Activated naive CD4-positive, alpha-beta T cell (primary cell): ENCODE measurements around the gene ZDHHC16.
"Not testable (repeated sequence)": the region's sequence is repeated elsewhere in the genome, so short reads cannot be mapped to it uniquely, and the experiment has no call there.

Source experiments
- DNase-seq, 4 experiments: peaks; one replicate each; lab custom pipeline; 2025; lab: John Stamatoyannopoulos, UW

ZDHHC16 gene

DNA sequence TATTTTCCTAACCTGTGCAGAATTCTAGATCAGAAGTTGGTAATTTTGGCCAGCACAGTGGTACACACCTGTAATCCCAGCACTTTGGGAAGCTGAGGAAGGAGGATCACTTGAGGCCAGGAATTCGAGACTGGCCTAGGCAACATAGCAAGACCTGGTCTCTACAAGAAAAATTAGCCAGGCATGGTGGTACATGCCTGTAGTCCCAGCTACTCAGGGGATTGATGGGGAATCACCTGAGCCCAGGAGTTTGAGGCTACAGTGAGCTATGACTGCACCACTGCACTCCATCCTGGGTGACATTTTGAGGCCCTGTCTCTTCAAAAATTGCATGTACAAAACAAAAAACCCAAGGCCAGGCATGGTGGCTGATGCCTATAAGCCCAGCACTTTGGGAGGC lies 11.4 kb upstream of the ZDHHC16 start:
- no peak for DNase-seq

DNA sequence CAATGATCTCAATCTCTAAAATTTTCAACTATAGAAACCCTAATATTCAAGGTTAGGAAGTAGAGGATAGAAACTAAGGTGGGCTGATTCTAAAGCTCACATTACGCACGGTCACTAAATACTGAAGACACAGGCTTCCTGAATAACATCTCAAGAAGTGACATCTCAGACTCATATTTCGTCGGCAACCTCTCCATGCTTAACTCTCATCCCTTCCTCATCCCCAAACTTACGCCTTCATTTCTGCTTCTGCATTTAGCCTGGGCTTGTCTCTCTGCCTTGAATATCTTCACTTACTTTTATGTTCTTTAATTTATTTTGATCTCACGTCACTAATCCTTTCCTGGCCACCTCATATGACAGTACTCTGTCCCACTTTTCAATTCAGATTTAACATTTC lies 10.8 kb upstream of the ZDHHC16 start:
- DNase-seq, result no peak

DNA sequence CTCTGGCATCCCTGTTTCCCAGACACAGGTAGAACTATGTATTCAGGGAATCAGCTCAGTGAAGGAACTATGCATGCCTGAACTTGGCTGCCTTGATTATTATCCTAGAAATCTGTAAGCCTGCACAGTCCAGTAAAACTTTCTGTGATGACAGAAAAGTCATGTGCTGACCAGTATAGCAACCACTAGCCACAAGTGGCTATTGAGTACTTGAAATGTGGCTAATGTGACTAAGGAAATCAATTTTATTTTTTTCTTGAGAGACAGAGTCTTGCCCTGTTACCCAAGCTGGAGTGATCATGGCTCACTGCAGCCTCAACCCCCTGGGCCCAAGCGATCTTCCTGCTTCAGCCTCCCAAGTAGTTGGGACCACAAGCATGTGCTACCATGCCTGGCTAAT lies 3.7 kb upstream of the ZDHHC16 start:
- DNase-seq, result no peak

DNA sequence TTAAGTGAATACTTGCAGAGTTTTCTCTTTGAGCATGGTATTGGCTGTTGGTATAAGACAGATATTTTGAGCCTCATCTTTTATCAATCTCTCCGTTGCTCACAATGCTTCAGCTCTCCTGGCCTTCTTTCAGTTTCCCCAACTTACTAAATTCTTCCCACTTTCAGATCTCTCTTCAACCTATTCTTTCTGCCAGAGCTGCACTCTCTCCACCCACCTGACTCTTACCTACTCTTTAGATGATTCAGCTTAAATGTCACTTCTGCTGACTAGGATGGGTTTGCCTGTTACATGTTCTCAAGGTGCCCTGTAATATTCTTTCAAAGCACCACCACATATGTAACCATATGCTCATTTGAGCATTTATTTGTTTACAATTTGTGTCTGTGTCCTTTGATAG lies 1.8 kb upstream of the ZDHHC16 start:
- DNase-seq, result no peak

DNA sequence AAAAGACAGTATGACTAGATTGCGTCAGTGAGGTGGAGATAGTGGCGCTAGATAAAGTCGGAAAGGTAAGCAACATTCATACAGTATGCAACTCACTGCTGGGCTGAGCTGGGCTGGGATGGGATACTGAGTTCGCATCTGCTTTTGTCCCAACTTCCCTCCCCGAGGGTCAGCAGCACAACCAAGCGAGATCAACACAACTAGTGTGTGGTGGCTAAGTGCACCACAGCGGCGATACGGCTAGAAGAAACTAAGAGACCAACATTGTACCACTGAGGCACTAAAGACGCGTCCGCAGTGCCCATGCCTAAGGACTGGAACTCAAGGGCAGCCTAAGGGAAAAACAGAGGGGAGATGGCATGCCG lies 636 bp upstream of the ZDHHC16 start:
- no peak for DNase-seq

DNA sequence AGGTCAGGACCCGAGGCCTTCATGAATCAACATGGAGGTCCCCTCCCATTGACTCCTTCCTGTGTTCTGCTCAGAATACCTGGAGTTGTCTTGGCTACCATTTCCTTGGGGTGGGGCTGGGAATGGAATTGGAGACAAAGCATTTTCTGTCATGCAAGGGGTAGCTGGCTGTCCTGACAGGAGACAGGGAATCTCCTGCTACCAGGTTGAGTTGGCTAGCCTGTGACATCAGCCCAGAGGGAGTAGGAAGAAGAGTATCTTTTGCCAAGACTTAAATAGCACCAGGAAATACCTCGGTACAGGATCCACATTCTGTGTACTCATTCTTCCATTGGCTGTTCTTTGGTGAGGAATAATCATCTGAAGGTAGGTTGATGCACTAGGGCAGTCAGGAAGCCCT lies 4.9 kb downstream of the ZDHHC16 start:
- DNase-seq, result no peak

DNA sequence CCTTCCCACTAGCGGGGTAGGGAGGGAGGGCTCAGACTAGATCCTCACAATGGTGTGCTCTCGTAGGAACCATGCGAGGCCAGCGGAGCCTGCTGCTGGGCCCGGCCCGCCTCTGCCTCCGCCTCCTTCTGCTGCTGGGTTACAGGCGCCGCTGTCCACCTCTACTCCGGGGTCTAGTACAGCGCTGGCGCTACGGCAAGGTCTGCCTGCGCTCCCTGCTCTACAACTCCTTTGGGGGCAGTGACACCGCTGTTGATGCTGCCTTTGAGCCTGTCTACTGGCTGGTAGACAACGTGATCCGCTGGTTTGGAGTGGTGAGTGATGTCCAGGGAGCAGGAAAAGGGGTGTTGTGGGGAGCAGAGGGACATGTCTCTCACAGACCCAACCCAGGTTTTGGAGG lies 5.6 kb downstream of the ZDHHC16 start:
- DNase-seq, result no peak

DNA sequence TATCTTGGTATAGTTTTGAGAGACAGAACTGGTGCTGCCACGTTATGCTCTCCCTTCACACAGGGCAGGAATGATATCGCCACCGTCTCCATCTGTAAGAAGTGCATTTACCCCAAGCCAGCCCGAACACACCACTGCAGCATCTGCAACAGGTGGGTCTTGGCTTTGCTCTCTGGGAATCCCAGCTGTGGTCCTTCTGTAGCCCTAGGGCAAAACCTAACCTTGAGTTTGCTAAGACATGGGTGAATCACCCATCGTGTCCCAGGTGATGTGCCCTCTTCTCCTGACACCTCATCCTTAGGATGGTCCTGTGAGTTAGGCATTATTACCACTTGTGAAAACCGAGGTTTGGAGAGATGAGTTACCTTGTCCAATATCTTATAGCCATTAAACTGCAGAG lies 6.4 kb downstream of the ZDHHC16 start:
- no peak for DNase-seq

DNA sequence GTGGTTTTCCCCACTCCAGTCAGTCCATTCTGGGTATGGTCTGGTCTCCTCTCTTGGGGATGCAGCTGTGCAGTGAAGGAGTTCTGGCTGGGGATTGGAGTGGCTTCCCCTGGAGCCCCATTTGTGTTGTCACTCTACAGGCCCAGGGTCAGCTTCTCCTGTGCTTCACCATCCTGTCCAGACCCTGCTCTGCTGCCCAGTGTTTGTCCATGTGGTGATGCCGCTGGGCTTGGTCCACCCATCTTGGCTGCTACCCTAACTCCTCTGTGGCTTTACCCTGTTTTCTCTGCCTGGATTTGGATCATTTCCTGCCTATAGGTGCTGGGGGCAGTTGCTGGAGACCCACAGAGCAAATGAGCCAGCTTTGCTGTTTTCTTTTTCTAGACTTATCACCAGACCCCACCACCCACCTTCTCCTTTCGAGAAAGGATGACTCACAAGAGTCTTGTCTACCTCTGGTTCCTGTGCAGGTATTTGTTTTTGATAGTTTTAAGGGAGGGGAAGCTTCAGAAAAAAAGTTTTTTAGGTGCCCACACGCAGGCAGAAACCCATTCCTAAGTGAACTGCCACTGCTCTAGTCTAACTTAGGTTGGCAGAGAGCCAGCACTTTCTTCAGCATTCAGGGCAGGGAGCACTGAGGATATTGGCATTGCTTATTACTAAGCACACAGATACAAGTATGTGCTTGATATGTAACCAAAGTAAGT lies 8.5 kb downstream of the ZDHHC16 start:
- DNase-seq, result peak in 1 of 4 experiments; percentile 25

DNA sequence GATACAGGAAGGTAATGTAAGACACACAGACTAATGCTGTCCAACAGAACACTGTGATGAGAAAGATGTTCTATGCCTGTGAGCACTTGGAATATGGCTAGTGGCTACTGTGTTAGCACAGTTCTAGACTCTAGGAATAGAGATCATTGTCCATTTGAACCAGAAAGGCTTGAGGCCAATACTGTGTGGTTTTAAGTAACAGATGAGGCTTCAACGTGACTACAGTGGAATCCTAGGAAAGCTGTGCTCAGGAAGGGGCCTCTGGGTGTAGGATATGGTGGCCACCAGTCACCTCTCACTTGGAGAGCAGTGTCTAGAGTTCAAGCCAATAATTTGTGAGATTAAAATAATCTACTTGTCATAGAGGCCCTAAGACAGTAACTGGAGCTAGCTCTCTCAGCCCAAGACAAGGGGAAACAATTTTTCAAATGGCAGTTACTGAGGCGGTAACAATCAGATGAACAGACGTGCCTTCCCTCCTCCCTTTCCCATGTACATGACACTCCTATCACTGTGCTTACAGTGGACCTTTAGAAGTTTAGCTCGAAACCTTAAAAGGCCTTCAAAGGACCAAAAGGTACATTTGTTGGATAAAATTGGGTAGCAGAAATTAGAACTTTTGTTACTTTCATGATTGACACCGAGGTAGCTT lies 10.2 kb downstream of the ZDHHC16 start:
- DNase-seq, result no peak

DNA sequence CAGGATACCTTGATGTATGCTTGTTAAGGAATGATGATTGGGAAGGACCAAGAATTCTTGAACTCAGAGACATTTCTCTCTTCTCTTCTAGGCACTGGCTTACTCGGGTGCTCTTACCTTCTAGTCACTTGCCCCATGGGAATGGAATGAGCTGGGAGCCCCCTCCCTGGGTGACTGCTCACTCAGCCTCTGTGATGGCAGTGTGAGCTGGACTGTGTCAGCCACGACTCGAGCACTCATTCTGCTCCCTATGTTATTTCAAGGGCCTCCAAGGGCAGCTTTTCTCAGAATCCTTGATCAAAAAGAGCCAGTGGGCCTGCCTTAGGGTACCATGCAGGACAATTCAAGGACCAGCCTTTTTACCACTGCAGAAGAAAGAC lies 10.7 kb downstream of the ZDHHC16 start:
- DNase-seq, result no peak

DNA sequence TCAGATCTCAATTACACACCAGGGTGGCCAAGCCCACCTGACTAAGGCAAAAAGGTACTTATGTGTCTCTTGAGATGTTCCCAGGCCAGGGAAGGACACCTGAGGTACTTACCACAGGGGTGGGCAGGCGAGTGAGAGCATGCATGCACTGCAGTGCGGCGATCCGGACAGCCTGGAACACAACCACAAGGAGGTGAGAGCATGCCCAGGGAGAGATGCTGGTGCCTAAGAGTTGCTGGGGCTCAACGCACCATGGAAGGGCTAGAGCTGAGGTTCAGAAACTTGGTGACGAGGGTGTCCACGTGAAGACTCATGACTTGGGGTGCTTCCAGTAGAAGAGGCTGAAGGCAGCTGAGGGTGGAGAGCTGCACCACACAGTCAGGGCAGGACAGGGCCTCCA lies 13.1 kb downstream of the ZDHHC16 start:
- DNase-seq, result no peak

DNA sequence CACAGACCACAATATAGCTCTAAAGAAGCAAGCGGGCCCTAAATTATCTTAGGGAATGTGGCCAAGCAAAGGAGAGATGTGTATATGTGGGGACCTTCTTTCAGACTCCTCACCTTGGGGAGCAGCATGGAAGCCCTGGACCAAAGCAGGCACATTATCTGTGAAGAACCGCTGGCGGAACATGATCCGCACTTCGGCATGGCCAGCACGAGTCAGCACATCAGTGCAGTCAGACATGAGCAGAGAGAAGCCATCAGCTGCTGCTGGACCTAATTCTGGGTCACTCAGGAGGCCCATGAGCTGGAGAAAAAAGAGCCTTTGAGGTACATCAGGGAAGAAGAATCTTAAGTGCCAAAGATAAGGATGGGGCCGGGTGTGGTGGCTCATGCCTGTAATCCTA lies 14.0 kb downstream of the ZDHHC16 start:
- DNase-seq, result no peak

DNA sequence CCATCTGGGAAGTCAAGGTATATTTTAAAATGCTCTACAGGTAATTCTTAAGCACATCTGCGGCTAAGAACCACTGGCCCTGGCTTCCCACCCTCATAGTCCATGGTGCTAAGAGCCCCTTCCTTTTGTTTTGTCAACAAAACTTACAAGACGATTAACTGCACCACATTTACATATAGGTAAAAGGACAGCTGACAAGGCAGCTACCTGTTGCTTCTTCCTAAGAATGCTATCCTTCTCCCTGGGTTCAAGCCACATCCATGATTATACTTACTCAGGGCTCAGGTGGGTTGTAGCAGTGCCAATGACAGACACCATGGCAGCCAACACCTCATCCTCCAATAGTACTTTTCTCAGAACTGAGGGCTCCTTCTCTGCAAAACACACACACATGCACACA lies 16.3 kb downstream of the ZDHHC16 start:
- no peak for DNase-seq

DNA sequence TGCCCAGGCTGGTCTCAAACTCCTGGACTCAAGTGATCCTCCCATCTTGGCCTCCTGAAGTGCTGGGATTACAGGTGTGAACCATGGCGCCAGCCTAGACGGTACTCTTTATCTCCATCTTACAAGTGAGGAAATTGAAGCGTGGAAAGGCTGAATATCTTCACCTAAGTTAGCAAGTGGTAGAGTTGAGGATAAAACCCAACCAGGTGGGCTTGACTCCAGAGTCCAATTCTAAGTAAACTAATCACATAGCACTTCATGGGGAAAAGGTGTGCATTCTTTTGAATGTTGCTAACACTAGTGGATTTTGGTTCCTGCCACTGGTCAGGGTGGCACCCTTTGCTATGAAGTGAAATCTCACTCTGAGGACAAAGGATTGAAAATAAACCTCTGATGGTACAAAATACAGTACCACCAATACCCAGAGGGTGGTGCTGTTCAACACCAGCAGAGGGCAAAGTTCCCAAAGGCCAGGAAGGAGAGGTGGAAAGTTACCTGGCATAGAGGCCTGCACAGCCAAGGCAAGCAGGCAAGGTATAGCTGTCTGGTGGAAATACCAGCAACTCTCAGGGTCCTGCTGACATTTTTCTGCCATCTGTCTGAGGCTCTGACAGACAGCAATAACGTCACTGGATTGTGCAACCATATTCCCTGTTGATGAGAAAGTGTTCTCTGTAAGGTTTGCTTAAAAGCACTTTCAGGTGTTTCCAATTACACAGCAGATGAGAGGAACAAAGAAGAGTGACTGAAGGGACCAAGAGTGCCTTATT lies 17.6 kb downstream of the ZDHHC16 start:
- DNase-seq, result no peak

DNA sequence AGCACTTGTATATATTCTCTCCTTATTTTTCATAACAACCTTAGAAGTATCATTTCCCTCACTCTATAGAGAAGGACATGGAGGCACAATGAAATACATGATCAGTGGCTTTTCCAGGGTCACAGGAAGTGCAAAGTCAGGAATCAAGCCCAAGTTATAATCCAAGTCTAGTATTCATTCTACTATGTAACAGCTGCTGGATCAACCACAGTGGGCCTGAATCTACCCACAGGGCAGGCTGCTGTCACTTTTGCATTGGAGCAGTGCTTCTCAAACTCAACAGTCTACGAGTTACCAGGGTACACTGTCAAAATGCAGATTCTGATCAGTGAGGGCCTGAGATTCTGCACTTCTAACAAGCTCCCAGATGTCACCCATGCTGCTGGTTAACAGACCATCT lies 18.3 kb downstream of the ZDHHC16 start:
- no peak for DNase-seq

DNA sequence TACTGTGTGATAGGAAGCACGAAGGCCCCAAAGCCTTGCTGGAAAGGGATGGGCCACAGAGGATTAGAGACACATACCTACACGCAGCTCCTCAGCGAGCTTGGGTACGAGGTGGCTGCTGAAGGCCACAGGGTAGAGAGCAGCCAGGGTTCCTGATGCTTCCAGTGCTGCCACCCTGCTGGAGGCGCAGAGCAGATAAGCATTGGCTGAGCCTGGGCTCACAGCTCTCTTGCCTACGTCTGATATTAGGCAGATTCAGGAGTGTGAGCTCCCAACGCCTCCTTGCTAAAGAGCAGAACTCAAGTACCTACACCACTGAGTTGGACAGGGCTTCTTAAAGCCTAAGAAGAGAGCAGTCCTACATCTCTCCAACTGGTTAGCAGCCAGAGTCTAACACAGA lies 20.0 kb downstream of the ZDHHC16 start:
- DNase-seq, result no peak

DNA sequence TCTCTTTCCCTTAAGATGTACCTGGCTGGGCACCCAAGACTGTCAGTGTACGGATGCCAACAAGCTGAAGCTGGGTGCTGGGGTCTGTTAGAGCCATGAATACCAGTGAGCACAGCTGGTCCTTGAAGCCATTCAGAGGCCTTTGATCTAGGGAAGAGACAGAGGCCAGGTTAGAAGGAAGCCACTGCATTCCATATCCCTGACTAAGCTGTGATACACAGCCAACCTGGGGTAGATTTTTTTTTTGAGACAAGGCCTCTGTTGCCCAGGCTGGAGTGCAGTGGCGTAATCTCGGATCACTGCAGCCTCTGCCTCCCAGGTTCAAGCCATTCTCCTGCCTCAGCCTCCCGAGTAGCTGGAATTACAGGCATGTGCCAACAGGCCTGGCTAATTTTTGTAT lies 20.8 kb downstream of the ZDHHC16 start:
- DNase-seq, result no peak

DNA sequence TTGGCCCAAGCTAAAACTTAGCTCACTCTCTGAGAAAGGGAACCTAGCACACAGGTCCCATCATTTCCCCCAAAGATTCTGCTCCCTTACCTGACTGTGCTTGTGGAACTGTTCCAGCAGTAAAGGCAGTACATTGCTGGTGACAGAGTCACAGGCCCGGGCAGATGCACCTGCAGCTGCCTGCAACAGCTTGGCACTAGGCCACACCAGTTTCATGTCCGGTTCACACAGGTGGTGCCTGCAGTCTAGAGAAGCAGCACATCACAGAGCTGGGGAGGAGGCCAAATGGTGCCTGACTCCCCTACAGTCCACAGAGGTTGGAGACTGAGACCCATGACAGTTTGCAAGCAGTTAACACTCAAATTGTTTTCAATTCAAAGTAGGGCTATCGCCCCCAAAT lies 22.2 kb downstream of the ZDHHC16 start:
- no peak for DNase-seq

DNA sequence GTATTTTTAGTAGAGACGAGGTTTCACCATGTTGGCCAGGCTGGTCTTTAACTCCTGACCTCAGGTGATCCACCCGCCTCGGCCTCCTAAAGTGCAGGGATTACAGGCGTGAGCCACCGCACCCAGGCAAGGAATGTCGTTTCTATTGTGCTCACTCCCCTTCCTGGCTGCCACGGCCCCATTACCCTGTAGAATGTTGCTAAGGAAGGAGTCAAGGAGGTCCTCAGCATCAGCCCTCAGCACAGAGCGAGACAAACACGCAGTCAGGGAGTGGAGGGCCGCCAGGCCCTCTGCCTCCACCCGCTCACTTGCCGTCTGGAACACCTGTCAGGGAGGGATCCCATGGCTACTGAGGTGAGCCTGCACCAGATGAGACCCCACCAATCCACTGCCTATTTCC lies 22.8 kb downstream of the ZDHHC16 start:
- DNase-seq, result not testable (repeated sequence)

DNA sequence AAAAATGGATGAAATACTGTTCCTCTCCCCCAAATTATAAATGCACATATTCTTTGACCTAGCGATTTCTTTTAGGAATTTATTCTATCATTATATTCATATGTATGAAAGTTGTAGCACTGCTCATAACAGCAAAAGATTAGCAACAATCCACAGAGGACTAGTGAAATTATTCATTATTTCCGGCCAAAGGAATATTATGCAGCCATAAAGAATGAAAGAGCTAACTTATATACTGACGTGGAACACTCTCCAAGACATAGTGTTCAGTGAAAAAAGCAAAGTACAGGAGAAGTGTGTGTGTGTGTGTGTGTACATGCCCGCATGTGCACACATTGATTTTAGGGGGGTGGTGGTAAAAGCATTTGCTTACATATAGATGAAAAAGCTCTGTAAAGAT lies 28.9 kb downstream of the ZDHHC16 start:
- no peak for DNase-seq

DNA sequence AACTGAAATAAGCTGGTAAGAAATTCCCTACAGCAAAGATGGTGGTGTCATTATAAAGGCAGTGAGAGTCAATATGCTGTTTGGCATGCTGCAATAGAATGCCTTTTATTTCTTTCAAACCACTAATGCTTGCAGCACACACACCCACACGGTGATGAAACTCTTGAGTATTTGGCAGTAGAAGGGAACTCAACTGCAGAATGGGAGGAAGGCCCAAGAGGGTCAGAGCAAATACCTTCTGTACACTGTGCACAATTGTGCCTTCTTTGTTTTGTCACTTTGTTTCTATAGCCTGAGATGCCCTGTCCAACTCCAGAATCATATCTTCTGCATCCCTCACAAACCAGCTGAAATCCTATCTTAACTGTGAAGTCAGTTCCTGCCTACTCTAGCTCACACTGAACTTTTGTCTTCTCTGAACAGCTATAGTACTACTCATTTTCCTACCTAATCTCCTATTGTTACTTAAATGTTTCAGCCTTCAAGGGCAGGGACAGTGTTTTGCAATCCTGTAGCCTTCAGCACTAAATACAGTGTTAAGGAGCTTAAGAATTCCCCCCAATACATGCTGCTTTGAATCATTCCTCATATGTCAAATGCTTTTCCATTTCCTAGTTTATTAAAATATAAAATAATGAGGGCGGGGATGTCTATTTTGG lies 30.1 kb downstream of the ZDHHC16 start:
- no peak for DNase-seq

DNA sequence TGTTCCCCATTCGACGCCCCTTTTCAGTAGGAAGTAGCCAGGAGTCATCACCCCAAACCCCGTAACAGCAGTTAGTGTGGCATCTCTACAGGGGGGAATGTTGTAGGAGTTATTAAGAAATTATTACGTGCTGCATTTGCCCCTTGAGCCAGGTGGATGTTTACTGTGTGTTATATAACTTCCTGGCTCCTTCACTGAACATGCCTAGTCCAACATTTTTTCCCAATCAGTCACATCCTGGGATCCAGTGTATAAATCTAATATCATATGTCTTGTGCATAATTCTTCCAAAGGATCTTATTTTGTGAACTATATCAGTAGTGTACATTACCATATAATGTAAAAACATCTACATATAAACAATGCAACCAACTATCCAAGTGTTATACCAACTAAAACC lies 33.4 kb downstream of the ZDHHC16 start:
- not testable (repeated sequence) for DNase-seq
